Measurements from ENCODE around the gene ZNF567. TPM values are rescaled to one million over a fixed set of nuclear protein-coding genes. Genes with fewer than 3 reads are reported as not detected.

ZNF567 gene
- total RNA-seq, 1 donor from 2014 or later, result 4.9 TPM

DNA sequence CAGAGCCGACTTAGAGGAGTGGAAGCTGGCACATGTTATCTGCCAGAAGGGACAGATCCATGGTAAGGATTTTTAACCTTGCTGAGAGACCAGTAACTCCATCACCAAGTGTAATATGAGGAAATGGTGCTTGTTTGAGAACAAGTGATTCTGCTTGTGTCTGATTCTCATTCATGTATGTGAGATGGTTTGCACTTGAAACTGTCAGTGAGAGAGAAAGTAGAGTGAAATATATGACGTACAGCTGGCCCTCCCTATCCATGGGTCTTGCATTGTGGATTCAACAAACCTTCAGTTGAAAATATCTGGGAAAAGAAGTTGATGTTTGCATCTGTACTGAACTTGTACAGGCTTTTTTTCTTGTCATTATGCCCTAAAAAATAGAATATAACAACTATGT, 18.8 kb upstream of the ZNF567 start:
- DNase-seq (ENCODE audit: low spot score), result no peak
- peaks cover 30% of the 10 kb centered on the region for H3K4me1 Mint-ChIP-seq (ENCODE audit: low read depth)
- H3K27me3 Mint-ChIP-seq (ENCODE audit: low read depth), result no peaks in the 10 kb centered on the region
- peak overlapping the region; percentile 55 for H3K4me3 Mint-ChIP-seq (ENCODE audit: unreplicated experiment)
- TF ChIP-seq, protein P1, sequence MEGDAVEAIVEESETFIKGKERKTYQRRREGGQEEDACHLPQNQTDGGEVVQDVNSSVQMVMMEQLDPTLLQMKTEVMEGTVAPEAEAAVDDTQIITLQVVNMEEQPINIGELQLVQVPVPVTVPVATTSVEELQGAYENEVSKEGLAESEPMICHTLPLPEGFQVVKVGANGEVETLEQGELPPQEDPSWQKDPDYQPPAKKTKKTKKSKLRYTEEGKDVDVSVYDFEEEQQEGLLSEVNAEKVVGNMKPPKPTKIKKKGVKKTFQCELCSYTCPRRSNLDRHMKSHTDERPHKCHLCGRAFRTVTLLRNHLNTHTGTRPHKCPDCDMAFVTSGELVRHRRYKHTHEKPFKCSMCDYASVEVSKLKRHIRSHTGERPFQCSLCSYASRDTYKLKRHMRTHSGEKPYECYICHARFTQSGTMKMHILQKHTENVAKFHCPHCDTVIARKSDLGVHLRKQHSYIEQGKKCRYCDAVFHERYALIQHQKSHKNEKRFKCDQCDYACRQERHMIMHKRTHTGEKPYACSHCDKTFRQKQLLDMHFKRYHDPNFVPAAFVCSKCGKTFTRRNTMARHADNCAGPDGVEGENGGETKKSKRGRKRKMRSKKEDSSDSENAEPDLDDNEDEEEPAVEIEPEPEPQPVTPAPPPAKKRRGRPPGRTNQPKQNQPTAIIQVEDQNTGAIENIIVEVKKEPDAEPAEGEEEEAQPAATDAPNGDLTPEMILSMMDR (IDR thresholded peaks at IDR 0.05), result no peak
- H3K27ac Mint-ChIP-seq (ENCODE audit: unreplicated experiment), result no peak overlapping the region
- H3K9me3 Mint-ChIP-seq (ENCODE audit: low read depth), result peaks cover 18% of the 10 kb centered on the region
- H3K36me3 Mint-ChIP-seq (ENCODE audit: low read depth), result peaks cover 24% of the 10 kb centered on the region

GRCh38 chr19:36672368-36672767, 15.0 kb upstream of the ZNF567 start:
- Mint-ChIP-seq H3K36me3 (ENCODE audit: low read depth) (peaks cover 2% of the 10 kb centered on the region), H3K4me3 (ENCODE audit: unreplicated experiment) (no peak overlapping the region), H3K4me1 (ENCODE audit: low read depth) (peaks cover 13% of the 10 kb centered on the region), H3K9me3 (ENCODE audit: low read depth) (peaks cover 8% of the 10 kb centered on the region), H3K27me3 (ENCODE audit: low read depth) (no peaks in the 10 kb centered on the region), H3K27ac (ENCODE audit: unreplicated experiment) (no peak overlapping the region)
- DNase-seq (ENCODE audit: low spot score), result no peak
- TF ChIP-seq, protein P1 (IDR thresholded peaks at IDR 0.05), result no peak

DNA sequence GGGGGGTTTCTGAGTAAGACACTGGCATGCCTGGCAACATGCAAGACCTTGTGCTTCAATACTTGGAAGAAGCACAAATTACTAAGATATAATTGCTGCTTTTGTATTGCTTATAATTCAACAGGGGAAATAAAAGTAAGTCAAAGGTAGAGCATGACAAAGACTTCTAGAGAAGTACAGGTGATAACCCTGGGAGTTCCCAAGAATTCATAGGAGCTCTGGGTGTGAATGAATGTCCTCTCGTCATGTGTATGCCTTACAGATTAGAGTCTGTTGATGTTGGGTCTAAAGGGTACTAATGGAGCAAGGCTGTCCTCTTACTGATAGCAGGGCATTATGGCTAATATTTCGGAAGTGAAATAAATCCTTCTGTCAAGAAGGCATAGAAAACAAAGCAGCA, 13.2 kb upstream of the ZNF567 start:
- no peaks in the 10 kb centered on the region for H3K27me3 Mint-ChIP-seq (ENCODE audit: low read depth)
- no peak for DNase-seq (ENCODE audit: low spot score)

DNA sequence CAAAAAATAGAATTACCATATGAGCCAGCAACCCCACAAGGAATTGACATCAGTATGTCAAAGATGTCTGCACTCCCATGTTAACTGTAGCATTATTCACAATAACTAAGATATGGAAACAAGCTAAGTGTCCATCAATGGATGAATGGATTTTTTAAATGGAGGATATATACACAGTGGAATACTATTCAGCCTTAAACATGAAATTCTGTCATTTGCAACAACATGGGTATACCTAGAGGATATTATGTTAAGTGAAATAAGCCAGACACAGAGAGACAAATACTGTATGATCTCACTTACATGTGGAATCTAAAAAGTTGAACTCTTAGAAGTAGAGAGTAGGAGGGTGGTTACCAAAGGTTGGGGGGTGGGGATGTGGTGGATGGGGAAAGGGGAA, 8.0 kb upstream of the ZNF567 start:
- H3K27ac Mint-ChIP-seq (ENCODE audit: unreplicated experiment), result no peak overlapping the region

More for the DNA sequence above, 13.2 kb upstream of the ZNF567 start:
- H3K4me1 Mint-ChIP-seq (ENCODE audit: low read depth), result peaks cover 2% of the 10 kb centered on the region
- H3K36me3 Mint-ChIP-seq (ENCODE audit: low read depth), result peaks cover 15% of the 10 kb centered on the region
- H3K27ac Mint-ChIP-seq (ENCODE audit: unreplicated experiment), result no peak overlapping the region
- H3K9me3 Mint-ChIP-seq (ENCODE audit: low read depth), result peaks cover 17% of the 10 kb centered on the region
- TF ChIP-seq, protein P1 (IDR thresholded peaks at IDR 0.05), result no peak
- H3K4me3 Mint-ChIP-seq (ENCODE audit: unreplicated experiment), result no peak overlapping the region

DNA sequence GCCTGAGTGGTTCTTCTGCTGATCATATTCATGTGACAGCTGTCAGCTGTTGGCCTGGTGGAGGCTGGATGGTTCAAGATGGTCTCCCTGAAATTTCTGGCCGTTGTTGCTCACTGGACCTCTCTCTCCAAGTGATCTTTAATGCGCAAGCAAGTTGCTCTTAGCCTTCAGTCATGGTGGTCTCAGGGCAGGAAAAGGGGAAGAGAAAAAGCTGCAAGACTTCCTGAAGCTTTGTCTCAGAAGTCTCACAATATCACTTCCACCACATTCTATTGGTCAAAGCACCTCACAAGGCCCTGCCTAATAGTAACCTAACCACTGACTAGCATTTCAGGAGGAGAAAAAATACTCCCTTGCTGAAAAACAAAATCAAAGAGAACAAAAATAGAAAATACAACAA, 1.6 kb upstream of the ZNF567 start:
- peaks cover 25% of the 10 kb centered on the region for H3K4me1 Mint-ChIP-seq (ENCODE audit: low read depth)
- H3K36me3 Mint-ChIP-seq (ENCODE audit: low read depth), result peaks cover 23% of the 10 kb centered on the region
- H3K27ac Mint-ChIP-seq (ENCODE audit: unreplicated experiment), result peak overlapping the region; percentile 45

More for the DNA sequence above, 8.0 kb upstream of the ZNF567 start:
- peaks cover 15% of the 10 kb centered on the region for H3K9me3 Mint-ChIP-seq (ENCODE audit: low read depth)
- H3K4me1 Mint-ChIP-seq (ENCODE audit: low read depth), result no peaks in the 10 kb centered on the region
- DNase-seq (ENCODE audit: low spot score), result no peak
- no peak overlapping the region for H3K4me3 Mint-ChIP-seq (ENCODE audit: unreplicated experiment)
- no peaks in the 10 kb centered on the region for H3K27me3 Mint-ChIP-seq (ENCODE audit: low read depth)
- peaks cover 28% of the 10 kb centered on the region for H3K36me3 Mint-ChIP-seq (ENCODE audit: low read depth)
- TF ChIP-seq, protein P1 (IDR thresholded peaks at IDR 0.05), result no peak

More for the DNA sequence above, 1.6 kb upstream of the ZNF567 start:
- H3K4me3 Mint-ChIP-seq (ENCODE audit: unreplicated experiment), result peak overlapping the region; percentile 34
- peaks cover 9% of the 10 kb centered on the region for H3K9me3 Mint-ChIP-seq (ENCODE audit: low read depth)
- no peak for DNase-seq (ENCODE audit: low spot score)
- TF ChIP-seq, protein P1 (IDR thresholded peaks at IDR 0.05), result no peak
- H3K27me3 Mint-ChIP-seq (ENCODE audit: low read depth), result no peaks in the 10 kb centered on the region

Data from chondrocyte (in vitro differentiated cells).